Lung (tissue), 12 donors: Measurements from ENCODE around the gene GRB7. TPM values are rescaled to one million over a fixed set of nuclear protein-coding genes. Genes with fewer than 3 reads are reported as not detected.

ENCODE experiments used
- ATAC-seq: fragments of 200-7000 bp; cut with Tn5 transposase; one replicate; pipeline ENCODE4 v1.9.1; 2020; ENCODE audit warnings: moderate number of reproducible peaks; ENCODE audit not compliant: insufficient read depth, low FRiP score
- DNase-seq, 3 donors: peaks; one replicate each; pipeline ENCODE4 v3.0.0-alpha.2; 2013 to 2017
- H3K27ac ChIP-seq, 2 donors: one replicate each; pipeline ENCODE4 v1.5.1; 2013; ENCODE audit warnings: mild to moderate bottlenecking in 2 of 2, moderate library complexity in 2 of 2, control low read depth in 1 of 2, inconsistent platforms in 1 of 2, low read depth in 1 of 2, low read length in 1 of 2
- H3K27me3 ChIP-seq, 3 donors: one replicate each; pipeline ENCODE4 v1.5.1; 2013; ENCODE audit warnings: low read length in 2 of 3; ENCODE audit not compliant: control insufficient read depth in 3 of 3, insufficient read depth in 3 of 3
- H3K36me3 ChIP-seq, 4 donors: one replicate each; pipeline ENCODE4 v1.5.1; 2013; ENCODE audit warnings: low read length in 4 of 4, mild to moderate bottlenecking in 1 of 4, moderate library complexity in 1 of 4; ENCODE audit not compliant: control insufficient read depth in 4 of 4, insufficient read depth in 4 of 4
- H3K4me1 ChIP-seq, 5 donors: one replicate each; pipeline ENCODE4 v1.5.1; 2013; ENCODE audit warnings: low read length in 5 of 5, mild to moderate bottlenecking in 2 of 5, moderate library complexity in 1 of 5; ENCODE audit not compliant: control insufficient read depth in 5 of 5, insufficient read depth in 5 of 5
- H3K4me3 ChIP-seq: one replicate; pipeline ENCODE4 v1.5.1; 2013; ENCODE audit warnings: mild to moderate bottlenecking, control low read depth, moderate library complexity
- H3K9ac ChIP-seq, 2 donors: one replicate each; pipeline ENCODE4 v1.5.1; 2013; ENCODE audit warnings: low read length in 2 of 2, control low read depth in 1 of 2; ENCODE audit not compliant: insufficient read depth in 1 of 2
- H3K9me3 ChIP-seq, 4 donors: one replicate each; pipeline ENCODE4 v1.5.1; 2013; ENCODE audit warnings: low read length in 3 of 4, mild to moderate bottlenecking in 1 of 4, moderate library complexity in 1 of 4; ENCODE audit not compliant: control insufficient read depth in 4 of 4, insufficient read depth in 3 of 4
- CTCF ChIP-seq: IDR thresholded peaks from 2 replicates; pipeline ENCODE4 v1.5.1; 2012; ENCODE audit warnings: mild to moderate bottlenecking; ENCODE audit errors: control extremely low read depth, extremely low read depth
- WGBS, 2 donors: extraction: QIAGEN DNeasy Blood & Tissue Kit; methylation state at CpG; one replicate each; pipeline ENCODE4 v1.1.7; 2013; 5-methylcytosine and 5-hydroxymethylcytosine counted together
- polyA plus RNA-seq, 2 donors: library from polyadenylated mRNA; stranded (reverse); fragments of 200-250 nt; gene quantifications; one replicate each; pipeline ENCODE4 v1.2.1, GENCODE V29; 2013
- total RNA-seq, 2 donors: library from RNA; depleted of rRNA in 1 of 2; stranded (reverse); fragments of >200 nt in 1 of 2; gene quantifications; one replicate each; pipeline ENCODE4 v1.2.1, GENCODE V29; 2014 to 2021
- donor health status: control.
- donor health status: control.
- donor health status: Bipolar disorder and iron deficiency.
- donor health status: healthy.
- donor health status: DM: yes; HTN: yes; CAD: no.

The GRB7 gene
- total and polyA plus RNA-seq, 4 donors = 6.6 to 25.5 (median 16.6) TPM

DNA sequence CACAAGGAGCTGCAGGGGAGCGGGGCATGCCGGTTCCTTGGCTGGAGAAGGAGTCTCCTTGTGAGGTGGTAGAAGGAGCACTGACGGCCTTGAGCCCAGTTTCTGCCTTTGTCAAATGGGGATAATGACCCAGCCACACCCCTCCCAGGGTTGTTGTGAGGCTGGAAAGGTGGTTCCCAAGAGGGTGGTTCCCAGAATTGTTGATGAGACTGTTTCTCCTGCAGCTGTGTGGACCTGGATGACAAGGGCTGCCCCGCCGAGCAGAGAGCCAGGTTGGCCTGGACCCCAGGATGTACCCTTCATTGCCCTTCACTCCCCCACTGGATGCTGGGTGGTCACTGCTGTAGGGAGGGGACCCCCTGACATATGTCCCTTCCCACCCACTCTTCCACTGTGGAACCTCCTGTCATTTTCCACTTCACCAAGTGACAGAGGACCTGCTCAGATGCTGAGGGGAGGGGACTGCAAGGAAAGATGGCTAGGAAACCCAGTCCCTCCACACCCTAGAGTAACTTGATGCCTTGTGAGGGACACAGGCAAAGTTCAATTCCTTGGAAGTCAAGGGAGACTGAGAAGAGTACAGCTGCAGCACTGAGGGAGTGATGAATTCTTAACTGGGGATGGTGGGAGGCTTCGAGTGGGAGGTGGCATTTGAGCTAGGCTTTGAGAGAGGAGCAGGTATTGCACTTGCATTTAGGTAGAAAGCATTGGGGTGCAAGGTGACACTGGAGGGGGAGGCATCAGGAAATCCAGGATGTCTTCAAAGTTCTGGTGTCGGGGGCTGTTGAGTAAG is 18.0 kb upstream of the GRB7 start:
- Histone ChIP-seq H3K4me1 (no peaks in the 10 kb centered on the region), H3K27ac (no peak overlapping the region), H3K27me3 (no peaks in the 10 kb centered on the region), H3K9ac (no peak overlapping the region), H3K9me3 (no peaks in the 10 kb centered on the region), H3K4me3 (no peak overlapping the region), H3K36me3 (peaks cover 12 to 43% (median 32%) of the 10 kb centered on the region in 4 donors)
- TF ChIP-seq CTCF = no peak
- ATAC-seq (no peak), DNase-seq (no peak)
- WGBS, 2 donors = 81 to 93% methylated on average over 7 of the region's 7 CpGs

DNA sequence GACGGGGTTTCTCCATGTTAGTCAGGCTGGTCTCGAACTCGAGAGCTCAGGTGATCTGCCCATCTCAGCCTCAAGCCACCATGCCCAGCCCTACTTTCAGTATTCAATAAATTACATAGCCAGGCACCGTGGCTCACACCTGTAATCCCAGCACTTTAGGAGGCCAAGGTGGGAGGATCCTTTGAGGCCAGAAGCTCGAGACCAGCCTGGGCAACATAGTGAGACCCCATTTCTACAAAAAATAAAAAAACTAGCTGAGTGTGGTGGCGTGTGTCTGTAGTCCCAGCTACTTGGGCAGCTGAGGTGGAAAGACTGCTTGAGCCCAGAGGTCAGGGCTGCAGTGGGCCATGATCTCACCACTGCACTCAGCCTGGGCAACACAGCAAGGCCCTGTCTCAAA is 15.6 kb upstream of the GRB7 start:
- ATAC-seq (no peak), DNase-seq (no peak)
- no peaks in the 10 kb centered on the region for H3K27me3 ChIP-seq
- no peaks in the 10 kb centered on the region for H3K4me1 ChIP-seq
- no peaks in the 10 kb centered on the region for H3K9me3 ChIP-seq
- no peak overlapping the region for H3K4me3 ChIP-seq
- peaks cover 6 to 33% (median 29%) of the 10 kb centered on the region in 4 donors for H3K36me3 ChIP-seq
- no peak overlapping the region for H3K9ac ChIP-seq
- no peak for TF ChIP-seq CTCF
- WGBS, 2 donors = 93 to 94% methylated on average over 6 of the region's 6 CpGs
- H3K27ac ChIP-seq = no peak overlapping the region

DNA sequence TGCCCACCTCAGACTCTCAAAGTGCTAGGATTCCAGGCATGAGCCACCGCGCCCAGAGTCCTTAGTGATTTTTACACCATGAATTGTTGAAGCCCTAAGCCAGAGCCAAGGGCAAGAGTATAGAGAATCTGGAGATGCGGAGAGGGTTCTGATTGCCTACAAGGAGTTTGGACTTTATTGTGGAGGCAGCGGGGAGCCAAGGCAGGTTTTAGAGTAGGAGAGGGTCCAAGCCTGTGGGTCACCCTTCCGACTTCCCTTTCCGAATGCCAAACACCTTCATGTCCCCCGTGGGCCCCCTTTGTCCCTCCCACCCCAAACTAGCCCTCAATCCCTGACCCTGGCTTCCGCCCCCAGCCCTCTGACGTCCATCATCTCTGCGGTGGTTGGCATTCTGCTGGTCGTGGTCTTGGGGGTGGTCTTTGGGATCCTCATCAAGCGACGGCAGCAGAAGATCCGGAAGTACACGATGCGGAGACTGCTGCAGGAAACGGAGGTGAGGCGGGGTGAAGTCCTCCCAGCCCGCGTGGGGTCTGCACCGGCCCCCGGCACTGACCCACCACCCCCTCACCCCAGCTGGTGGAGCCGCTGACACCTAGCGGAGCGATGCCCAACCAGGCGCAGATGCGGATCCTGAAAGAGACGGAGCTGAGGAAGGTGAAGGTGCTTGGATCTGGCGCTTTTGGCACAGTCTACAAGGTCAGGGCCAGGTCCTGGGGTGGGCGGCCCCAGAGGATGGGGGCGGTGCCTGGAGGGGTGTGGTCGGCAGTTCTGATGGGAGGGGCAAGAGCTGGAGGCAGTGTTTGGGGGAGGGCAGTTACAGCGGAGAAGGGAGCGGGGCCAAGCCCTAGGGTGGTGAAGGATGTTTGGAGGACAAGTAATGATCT is 14.5 kb upstream of the GRB7 start:
- ATAC-seq = no peak
- 87 to 88% methylated on average over 34 of the region's 34 CpGs for WGBS, 2 donors
- Histone ChIP-seq H3K4me1 (no peaks in the 10 kb centered on the region), H3K4me3 (no peak overlapping the region), H3K27ac (no peak overlapping the region), H3K9me3 (no peaks in the 10 kb centered on the region), H3K27me3 (no peaks in the 10 kb centered on the region), H3K9ac (no peak overlapping the region), H3K36me3 (peaks cover 4 to 36% (median 29%) of the 10 kb centered on the region in 4 donors)
- no peak for DNase-seq
- TF ChIP-seq CTCF = no peak
